HG03520 (cell line): Measurements from ENCODE around the gene ITGB3.
"Not testable (repeated sequence)": the region's sequence is repeated elsewhere in the genome, so short reads cannot be mapped to it uniquely, and the experiment has no call there.

Experiments used
- ATAC-seq: cut with Tn5 transposase; IDR thresholded peaks from one replicate; pipeline ENCODE4 v1.9.1; 2021; ENCODE audit warnings: mild to moderate bottlenecking, moderate library complexity; ENCODE audit not compliant: unreplicated experiment

The ITGB3 gene

GRCh38 chr17:47243737-47244598 lies 9.7 kb upstream of the ITGB3 start:
- no peak for ATAC-seq

- ATAC-seq = no peak
Observed at GRCh38 chr17:47244697-47245096, 8.9 kb upstream of the ITGB3 start.

GRCh38 chr17:47246120-47246519 lies 7.5 kb upstream of the ITGB3 start:
- no peak for ATAC-seq

GRCh38 chr17:47250855-47251254 lies 2.8 kb upstream of the ITGB3 start:
- no peak for ATAC-seq

- ATAC-seq = no peak
Observed at GRCh38 chr17:47251421-47251940, 2.1 kb upstream of the ITGB3 start.

GRCh38 chr17:47252209-47252608 lies 1.4 kb upstream of the ITGB3 start:
- no peak for ATAC-seq

- ATAC-seq = no peak
Observed at GRCh38 chr17:47252766-47253512, 688 bp upstream of the ITGB3 start.

GRCh38 chr17:47254403-47254943 lies 846 bp downstream of the ITGB3 start:
- ATAC-seq = no peak

- ATAC-seq = no peak
Observed at GRCh38 chr17:47257651-47258339, 4.2 kb downstream of the ITGB3 start.

- ATAC-seq = no peak
Observed at GRCh38 chr17:47262586-47262985, 9.0 kb downstream of the ITGB3 start.

GRCh38 chr17:47264166-47264565 lies 10.5 kb downstream of the ITGB3 start:
- ATAC-seq = no peak

- ATAC-seq = no peak
Observed at GRCh38 chr17:47265983-47266541, 12.4 kb downstream of the ITGB3 start.

- ATAC-seq = no peak
Observed at GRCh38 chr17:47266782-47267181, 13.2 kb downstream of the ITGB3 start.

- ATAC-seq = no peak
Observed at GRCh38 chr17:47267354-47267828, 13.8 kb downstream of the ITGB3 start.

GRCh38 chr17:47268964-47269363 lies 15.3 kb downstream of the ITGB3 start:
- not testable (repeated sequence) for ATAC-seq

- ATAC-seq = not testable (repeated sequence)
Observed at GRCh38 chr17:47269561-47270280, 16.1 kb downstream of the ITGB3 start.

GRCh38 chr17:47270946-47271705 lies 17.5 kb downstream of the ITGB3 start:
- ATAC-seq = no peak

GRCh38 chr17:47272491-47272890 lies 18.9 kb downstream of the ITGB3 start:
- no peak for ATAC-seq

GRCh38 chr17:47273245-47273644 lies 19.6 kb downstream of the ITGB3 start:
- no peak for ATAC-seq
